ENCODE results near the gene DNAJC21.
"Not testable (repeated sequence)": the region's sequence is repeated elsewhere in the genome, so short reads cannot be mapped to it uniquely, and the experiment has no call there.

Gene DNAJC21

DNA sequence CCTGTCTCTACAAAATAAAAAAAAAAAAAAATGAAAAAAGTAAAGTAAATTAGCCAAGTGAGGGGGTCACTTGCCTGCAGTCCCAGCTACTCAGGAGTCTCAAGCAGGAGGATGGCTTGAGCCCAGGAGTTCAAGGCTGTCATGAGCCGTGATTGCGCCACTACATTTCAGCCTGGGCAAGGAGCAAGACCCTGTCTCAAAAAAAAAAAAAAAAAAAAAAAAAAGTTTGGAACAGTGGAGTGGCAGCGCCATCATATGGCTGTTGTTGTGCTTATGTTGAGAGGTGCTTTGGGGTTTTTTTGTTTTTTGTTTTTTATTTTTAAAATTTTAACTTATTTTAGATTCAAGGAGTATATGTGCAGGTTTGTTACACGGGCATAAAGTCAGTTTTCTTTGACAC, 10.3 kb upstream of the DNAJC21 start:
- FAIRE-seq (no peak), DNase-seq (ENCODE audit: insufficient read length, low spot score) (no peak)

DNA sequence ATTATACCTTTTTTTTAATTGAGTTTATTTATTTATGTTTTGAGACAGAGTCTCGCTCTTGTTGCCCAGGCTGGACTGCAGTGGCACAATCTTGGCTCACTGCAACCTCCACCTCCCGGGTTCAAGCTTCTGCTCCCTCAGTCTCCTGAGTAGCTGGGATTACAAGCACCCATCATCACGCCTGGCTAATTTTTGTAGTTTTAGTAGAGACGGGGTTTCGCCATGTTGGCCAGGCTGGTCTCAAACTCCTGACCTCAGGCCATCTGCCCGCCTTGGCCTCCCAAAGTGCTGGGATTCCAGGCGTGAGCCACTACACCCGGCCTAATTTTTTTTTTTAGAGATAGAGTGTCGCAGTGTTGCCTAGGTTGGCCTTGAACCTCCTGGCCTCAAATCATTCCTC, 6.1 kb upstream of the DNAJC21 start:
- FAIRE-seq; DNase-seq (ENCODE audit: insufficient read length, low spot score): not testable (repeated sequence)

DNA sequence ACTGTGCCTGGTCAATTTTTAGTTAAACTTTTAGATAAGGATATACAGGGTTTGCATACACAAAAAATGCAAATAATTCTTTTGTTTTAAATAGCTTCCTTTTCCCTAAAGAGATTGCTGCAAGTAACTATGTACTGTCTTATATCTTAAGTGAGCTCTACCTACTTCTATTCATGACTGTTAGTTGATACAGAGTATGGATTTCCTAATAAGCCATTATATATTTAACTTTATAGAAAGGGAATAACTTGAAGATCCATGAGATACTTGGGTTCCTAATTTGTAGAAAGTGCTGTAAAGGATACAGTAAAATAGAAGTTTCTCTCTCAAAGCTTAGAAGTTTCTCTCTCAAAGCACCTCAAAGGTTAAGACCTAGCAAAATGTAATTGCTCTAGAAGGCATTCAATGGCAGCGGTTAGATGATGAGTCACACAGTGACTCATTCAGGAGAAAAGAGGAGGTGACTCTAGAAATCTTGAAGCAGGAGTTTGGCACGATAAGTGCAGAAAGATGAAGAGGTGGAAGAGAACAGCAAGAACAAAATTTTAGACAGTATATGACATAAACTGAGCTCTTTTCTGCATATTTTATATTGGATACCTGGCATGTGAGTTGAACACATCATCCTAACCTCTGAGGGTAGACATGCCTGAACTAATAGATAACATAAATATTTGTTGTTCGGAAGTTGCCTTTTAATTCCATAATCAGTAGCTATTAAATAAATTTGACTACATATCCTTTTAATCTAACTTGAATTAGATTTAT, 5.5 kb upstream of the DNAJC21 start:
- no peak for FAIRE-seq
- DNase-seq (ENCODE audit: insufficient read length, low spot score): no peak

DNA sequence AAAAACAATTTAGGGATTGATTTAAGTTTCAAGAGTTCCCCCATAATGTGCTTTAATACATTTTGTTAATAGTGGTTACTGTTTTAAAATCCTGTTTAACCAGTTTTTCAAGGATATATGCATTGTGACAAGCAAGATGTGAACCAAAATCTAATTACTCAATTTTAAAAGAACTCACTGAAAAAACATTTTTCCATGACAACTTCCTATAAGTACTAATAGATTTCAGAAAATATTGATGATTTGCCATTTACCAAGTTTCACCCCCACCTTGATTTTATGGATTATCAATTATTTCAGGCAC, 4.9 kb upstream of the DNAJC21 start:
- no peak for FAIRE-seq
- no peak for DNase-seq (ENCODE audit: insufficient read length, low spot score)

DNA sequence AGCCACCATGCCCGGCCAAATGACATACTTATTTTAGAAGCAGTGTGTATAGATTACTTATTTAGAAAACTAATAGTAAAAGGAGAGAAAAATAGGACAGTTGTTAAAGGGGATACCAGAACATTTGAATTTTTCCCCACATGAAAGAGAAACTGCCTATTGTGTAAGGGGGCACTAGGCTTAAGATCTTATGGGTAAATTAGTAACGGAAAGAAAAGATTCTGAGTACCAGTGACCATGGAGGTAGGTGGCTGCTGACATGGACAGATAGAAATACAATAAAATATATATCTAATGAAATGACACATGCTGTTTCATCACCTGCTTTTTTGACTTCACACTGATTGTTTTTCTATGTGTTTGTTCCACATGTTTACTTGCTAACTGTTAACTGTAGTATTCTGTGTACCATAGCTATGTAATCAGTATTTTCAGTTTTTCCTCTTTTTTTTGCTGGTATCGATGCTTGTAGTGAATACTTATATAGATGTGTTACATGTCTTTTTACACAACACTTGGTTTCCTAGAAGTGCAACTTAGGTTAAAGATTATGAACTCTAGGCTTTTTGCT, 3.0 kb upstream of the DNAJC21 start:
- no peak for DNase-seq (ENCODE audit: insufficient read length, low spot score)
- FAIRE-seq: no peak

DNA sequence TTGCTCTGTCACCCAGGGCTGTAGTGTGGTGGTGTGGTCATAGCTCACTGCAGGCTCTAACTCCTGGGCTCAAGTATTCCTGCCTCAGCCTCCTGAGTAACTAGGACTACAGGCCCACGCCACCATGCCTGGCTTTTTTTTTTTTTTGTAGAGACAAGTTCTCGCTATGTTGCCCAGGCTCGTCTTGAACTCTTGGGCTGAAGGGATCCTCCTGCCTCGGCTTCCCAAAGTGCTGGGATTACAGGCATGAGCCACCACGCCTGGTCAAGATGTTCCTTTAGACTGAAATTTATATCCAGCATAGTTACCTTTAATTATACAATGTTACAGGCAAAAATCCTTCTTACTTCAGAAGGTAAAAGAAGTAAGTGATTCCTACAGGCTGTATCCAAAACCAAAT, 1.6 kb upstream of the DNAJC21 start:
- no peak for DNase-seq (ENCODE audit: insufficient read length, low spot score)
- no peak for FAIRE-seq

DNA sequence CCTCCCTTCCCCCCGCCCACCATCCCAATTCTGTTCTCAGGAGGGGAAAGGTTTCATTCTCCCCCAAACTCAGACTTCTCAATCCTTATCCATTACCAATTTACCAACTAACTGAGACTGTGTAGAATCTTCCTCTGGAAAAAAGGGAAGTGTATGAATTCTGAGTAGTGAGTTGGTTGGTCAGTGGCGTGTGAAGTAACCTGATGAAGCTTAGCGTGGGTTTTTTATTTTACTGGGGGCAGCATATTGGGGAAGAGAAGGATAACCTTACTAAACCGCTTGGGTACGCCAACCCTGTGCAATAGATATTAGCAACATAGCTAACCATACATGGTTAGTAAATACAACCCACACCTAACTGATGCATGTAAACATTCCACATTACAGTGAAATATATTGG, 1.1 kb upstream of the DNAJC21 start:
- DNase-seq (ENCODE audit: insufficient read length, low spot score): no peak
- no peak for FAIRE-seq

DNA sequence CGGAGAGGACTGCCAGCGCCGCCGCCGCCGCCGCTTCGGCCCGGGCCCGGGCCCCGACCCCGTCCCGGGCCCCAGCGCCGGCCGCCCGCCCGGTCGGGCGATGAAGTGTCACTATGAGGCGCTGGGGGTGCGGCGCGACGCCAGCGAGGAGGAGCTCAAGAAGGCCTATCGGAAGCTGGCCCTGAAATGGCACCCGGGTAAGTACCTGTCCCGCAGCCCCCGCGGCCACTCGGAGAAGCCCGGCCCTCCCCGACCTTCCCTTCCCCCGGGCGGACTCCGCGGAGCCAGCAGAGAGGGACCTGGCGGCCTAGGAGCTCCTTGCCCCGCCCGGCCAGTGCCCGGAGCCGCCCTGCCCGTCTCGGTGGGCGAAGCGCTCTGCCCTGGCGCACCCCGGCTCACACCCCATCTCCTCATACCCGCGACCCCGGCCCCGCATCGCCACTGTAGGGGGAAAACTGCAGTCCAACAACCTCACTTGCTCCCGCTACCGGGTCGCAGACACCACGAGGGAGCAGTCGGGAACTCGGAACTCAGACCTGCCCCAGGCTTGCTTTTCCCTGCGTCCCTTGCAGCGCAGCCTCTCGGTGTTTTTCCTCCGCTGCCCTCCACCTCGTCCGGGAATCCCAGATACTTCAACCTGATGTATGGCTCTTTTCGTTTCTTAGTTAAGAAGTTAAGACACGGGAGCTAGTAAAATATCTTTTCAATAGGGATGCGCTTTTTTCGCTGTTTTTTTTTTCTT, 532 bp downstream of the DNAJC21 start:
- DNase-seq (ENCODE audit: insufficient read length, low spot score) (peak; percentile 81), FAIRE-seq (peak; percentile 62)

DNA sequence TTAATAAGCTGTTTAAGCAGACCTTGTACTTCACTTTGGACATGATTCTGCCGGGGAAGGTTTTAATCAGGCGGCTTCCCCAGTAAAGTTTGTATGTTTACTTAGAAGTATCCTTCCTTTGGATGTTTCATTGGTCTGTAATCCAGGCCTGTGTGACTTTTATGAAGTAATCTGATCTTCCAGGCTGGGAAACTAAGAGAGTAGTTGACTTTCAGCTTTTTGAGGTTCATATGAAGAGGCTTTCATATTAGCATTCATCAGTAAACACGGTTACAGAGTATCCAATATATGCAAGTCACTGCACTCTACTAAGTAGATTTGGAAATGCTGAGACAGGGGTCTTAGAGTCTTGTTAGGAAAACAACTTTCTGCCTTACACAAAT, 1.1 kb downstream of the DNAJC21 start:
- DNase-seq (ENCODE audit: insufficient read length, low spot score) (no peak), FAIRE-seq (no peak)

DNA sequence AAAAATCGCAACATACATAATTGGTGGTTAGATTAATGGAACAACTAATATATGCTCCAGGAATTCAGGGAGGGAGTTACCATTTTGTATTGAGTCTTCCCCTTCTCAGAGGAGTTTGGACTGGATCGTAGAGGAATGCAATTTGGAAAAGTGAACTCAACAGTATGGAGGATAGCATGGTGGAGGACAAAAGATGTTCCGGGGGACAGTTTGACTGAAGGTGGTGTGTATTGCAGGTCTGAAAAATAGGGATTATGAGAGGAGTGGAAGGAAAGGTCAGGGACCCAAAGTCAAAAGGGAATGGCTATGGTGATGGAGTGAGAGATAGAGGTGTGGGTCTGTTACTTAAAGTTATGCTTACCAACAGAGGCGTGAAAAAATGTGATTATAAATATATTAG, 1.5 kb downstream of the DNAJC21 start:
- DNase-seq (ENCODE audit: insufficient read length, low spot score) (no peak), FAIRE-seq (no peak)

DNA sequence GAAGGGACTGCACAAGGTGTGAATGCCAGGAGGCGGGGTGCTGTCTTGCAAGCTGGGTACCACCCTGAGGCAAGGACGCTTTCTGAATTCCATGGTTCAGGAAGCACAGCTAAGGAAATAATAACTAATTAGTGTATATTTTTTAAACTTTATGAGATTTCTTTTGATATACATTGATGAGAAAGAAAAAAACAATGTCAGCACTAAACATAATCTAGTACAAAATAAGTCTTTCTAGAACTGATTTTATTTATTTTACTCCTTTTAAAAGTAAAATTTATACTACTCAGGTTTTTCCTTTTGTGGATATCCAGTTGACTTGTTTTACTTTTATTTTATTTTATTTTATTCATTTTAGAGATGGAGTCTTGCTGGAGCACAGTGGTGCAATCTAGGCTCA, 3.6 kb downstream of the DNAJC21 start:
- DNase-seq (ENCODE audit: insufficient read length, low spot score) (no peak), FAIRE-seq (no peak)

DNA sequence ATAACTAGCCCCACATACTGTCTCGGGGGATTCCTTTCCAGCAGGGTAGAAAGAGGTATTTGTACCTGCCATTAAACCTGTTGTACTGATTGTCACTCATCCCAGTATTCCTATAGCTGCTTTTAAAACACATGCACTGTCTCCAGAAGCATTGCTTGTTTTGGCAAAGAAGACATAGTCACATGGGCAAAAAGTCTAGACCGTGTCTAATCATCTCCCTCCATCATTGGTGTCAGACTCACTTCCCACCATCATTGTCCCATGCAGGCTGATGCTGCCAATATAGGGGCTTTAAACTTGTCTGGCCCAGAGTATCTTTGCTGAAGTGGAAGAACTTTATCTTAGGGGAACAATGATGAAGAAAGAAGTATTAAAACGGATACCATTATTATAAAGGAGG, 12.6 kb downstream of the DNAJC21 start:
- FAIRE-seq: no peak
- no peak for DNase-seq (ENCODE audit: insufficient read length, low spot score)

DNA sequence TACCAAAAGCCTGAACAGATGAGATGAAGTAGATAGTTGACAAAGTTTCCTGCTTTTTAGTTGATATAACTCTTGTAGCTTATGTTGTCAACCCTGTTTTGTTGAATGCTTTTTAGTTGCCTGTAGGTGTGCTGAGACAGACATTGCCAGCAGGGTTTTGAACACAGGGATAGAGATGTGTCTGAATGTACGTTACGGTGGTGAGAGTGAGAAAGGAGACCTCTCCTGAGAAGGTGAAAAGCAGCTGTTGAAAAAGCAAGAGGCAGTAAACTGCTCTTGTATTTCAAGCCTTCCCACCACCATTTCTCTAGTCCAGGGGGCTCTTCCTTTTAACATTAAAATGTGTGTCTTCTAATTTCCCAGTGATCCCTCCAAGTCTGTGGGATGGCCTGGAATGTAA, 14.7 kb downstream of the DNAJC21 start:
- DNase-seq (ENCODE audit: insufficient read length, low spot score) (no peak), FAIRE-seq (no peak)

DNA sequence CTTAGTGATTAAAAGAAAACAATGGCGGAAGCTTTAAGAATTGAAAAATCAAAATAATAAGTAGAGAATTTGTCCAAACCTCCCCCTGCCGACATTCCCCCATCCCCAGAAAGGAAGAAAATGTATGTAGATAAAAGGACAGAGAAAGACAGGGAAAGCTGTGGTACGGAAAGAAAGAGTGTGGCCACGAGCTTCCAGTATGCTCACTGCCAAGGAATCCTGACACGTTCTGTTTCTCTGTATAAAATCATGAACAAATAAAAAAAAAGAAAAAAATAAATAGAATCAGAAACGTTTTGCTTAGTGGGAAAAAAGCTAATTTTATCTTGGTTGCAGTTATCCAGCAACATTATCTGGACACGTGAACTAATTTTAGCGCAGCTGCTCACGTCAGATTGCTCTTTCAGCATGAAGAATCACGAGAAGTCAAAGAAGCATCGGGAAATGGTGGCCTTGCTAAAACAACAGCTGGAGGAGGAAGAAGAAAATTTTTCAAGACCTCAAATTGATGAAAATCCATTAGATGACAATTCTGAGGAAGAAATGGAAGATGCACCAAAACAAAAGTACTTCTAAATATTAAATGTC, 15.2 kb downstream of the DNAJC21 start:
- DNase-seq (ENCODE audit: insufficient read length, low spot score): no peak
- FAIRE-seq: no peak

DNA sequence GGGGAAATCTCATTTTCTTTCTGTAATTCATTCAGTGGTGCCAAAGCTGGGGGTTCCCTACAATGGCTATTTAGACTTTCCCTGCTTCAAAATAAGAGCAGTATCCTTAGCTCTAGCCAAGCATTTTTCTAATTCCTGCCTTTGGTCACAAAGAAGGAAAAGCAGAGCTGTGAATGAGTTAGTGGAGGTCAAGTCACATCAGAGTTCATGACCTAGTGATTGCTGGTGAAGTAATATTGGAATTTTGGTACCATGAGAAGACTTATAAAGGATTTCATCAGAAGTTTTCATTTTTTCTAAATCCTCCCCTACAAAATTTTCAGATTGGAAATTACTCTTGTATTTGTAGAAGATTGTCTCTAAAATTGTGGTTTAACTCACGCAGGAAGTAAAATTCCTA, 28.0 kb downstream of the DNAJC21 start:
- no peak for FAIRE-seq

DNA sequence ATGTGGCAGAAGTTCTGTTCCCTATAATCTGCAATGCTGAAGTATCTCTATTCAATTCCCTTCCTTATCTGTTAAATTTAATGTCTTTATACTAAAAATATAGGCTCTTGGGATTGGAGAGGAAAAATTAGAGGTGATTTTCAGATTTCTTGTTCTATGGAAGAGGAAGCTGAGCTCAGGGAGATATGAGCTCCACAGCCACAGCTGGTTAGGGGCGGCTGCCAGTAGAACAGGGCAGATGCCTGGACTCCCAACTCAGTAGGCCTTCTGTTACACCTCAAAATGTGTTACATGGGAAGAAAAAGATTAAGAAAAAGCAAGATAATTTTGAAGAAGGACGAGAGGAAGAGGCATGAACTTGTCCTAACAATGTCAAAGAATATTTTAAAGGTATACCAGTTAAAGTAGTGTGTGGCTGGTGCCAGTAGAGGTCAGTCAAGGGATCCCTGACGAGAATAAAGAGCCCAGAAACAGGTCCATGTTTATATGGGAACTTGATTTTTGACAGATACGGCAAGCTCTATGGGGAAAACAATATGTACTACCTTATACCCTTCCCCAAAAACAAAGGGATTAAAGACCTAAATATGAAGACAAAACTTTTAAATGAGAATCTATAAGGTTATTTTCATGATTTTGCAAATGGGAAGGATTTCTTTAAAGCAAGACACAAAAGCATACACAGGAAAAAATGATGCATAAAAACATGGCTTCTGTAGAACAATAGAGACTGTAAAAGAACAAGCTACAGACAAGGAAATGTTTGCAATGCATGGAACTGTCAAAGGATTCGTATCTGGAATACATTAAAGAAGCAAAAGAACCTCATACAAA, 28.7 kb downstream of the DNAJC21 start:
- FAIRE-seq (peak; percentile 73), DNase-seq (ENCODE audit: insufficient read length, low spot score) (peak; percentile 23)

More for the DNA sequence above, 28.0 kb downstream of the DNAJC21 start:
- no peak for DNase-seq (ENCODE audit: insufficient read length, low spot score)

DNA sequence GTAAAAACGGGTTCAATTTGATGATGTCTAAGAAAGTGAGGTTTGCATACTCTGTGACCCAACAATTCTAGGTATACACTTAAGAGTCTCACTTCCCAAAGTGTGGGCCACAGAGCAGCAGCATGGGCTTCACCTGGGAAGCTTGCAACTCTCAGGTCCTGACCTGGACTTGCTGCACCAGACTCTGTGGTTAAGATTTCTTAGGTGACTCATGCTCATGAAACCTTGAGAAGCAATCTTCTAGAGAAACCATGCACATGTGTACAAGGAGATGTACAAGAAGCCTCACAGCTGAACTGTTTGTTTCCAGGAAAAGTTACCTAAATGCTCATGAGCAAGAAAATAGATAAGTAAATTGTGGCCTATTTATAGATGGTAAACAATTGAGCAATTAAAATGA, 30.0 kb downstream of the DNAJC21 start:
- FAIRE-seq (peak; percentile 84), DNase-seq (ENCODE audit: insufficient read length, low spot score) (peak; percentile 22)

DNA sequence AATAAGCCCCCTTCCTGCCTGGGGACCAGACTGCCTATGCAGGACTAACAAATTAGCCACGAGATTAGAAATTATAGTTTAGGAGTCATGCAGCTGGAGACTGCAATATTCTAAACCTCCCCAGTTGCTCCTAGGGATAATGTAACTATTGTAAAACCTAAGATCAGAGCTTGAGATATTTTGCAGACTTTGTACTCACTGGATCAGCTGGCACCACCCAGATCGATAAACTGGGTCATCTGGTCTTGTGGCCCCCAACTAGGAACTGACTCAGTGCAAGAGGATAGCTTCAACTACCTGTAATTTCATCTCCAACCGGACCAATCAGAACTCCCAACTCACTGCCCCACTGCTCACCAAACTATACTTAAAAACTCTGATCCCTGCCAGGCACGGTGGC, 38.2 kb downstream of the DNAJC21 start:
- no peak for FAIRE-seq

DNA sequence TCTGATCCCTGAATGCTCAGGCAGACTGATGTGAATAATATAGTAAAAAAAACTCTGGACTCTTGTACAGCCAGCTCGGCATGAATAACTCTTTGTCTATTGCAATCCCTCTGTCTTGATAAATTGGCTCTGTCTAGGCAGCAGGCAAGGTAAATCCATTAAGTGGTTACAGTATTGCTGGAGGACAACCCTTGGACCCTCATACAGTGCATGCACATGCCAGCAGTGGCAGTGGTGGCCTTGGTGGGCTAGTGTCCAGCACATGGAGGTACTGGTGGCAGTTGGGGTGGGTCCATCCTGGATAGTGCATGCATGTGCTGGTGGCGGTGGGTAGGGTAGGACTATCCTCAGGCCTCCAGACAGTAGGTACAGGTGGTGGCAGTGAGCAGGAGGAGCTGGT, 38.9 kb downstream of the DNAJC21 start:
- DNase-seq (ENCODE audit: insufficient read length, low spot score) (no peak), FAIRE-seq (no peak)

More for the DNA sequence above, 38.2 kb downstream of the DNAJC21 start:
- no peak for DNase-seq (ENCODE audit: insufficient read length, low spot score)

DNA sequence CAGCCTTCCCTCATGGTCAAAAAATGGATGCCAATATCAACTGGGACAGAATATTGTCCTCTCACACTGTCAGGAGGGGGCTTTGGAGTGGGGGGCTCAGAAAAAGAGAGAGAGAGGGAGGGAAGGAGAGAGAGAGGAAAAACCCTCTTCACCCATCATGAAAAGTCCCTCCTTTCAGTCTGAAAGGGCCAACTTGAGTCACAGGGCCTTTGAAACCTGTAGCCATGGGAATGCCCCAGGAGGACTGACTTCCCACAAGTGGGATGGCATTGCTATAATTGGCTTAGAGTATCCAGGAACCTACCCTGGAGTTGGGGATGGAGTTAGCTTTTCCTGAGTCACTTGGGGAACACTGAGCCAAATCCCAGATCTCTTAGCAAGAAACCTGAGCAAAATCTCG, 41.2 kb downstream of the DNAJC21 start:
- FAIRE-seq (no peak), DNase-seq (ENCODE audit: insufficient read length, low spot score) (no peak)

DNA sequence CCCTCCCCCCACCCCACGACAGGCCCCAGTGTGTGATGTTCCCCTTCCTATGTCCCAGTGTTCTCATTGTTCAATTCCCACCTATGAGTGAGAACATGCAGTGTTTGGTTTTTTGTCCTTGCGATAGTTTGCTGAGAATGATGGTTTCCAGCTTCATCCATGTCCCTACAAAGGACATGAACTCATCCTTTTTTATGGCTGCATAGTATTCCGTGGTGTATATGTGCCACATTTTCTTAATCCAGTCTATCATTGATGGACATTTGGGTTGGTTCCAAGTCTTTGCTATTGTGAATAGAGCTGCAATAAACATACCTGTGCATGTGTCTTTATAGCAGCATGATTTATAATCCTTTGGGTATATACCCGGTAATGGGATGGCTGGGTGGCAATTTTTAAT, 42.3 kb downstream of the DNAJC21 start:
- not testable (repeated sequence) for FAIRE-seq; DNase-seq (ENCODE audit: insufficient read length, low spot score)
